ENCODE results near the gene WDR38. TPM values are rescaled to one million over a fixed set of nuclear protein-coding genes. Genes with fewer than 3 reads are reported as not detected.

WDR38 gene
- total RNA-seq, 1 experiment from 2014 or later = not detected

DNA sequence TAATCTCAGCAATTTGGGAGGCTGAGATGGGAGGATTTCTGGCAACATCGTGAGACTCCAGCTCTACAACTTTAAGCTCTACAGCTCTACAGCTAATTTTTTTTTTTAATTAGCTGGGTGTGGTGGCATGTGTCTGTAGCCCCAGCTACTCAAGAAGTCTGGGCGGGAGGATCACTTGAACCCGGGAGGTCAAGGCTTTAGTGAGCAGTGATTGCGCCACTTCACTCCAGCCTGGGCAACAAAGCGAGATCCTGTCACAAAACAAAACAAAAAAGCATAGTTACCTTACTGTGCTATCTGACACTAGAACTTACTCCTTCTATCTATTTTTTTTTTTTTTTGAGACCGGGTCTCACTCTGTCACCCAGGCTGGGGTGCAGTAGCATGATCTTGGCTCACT lies 6.3 kb upstream of the WDR38 start:
- no peak for DNase-seq
- ChIA-PET CTCF (interaction anchor here (0.7 kb wide), 1 partner anchor 19 kb away, joined by 4 read pairs; no protein-coding TSS in a partner anchor), POLR2A (no interaction called here)
- Histone ChIP-seq H3K36me3 (ENCODE audit: control insufficient read depth, insufficient read depth, low read length) (no peaks in the 10 kb centered on the region), H3K9me3 (no peaks in the 10 kb centered on the region), H3K27me3 (replicated peaks; ENCODE audit: control insufficient read depth, insufficient read depth, low read length) (no peaks in the 10 kb centered on the region), H3K4me3 (ENCODE audit: low read depth, low read length) (no peak overlapping the region), H3K4me1 (peaks cover under 1% of the 10 kb centered on the region; the same call in 1 of the 2 replicates)
- intact Hi-C loops (cut with micrococcal nuclease; ENCODE audit: unreplicated experiment) = no loop called here
- Mint-ChIP-seq H3K4me1 (ENCODE audit: low read depth, unreplicated experiment) (no peaks in the 10 kb centered on the region), H3K27ac (ENCODE audit: unreplicated experiment) (no peak overlapping the region), H3K9me3 (ENCODE audit: unreplicated experiment) (no peaks in the 10 kb centered on the region), H3K27me3 (ENCODE audit: insufficient read depth, unreplicated experiment) (no peaks in the 10 kb centered on the region), H3K4me3 (ENCODE audit: unreplicated experiment) (no peak overlapping the region), H3K36me3 (ENCODE audit: insufficient read depth, unreplicated experiment) (no peaks in the 10 kb centered on the region)
- TF ChIP-seq CTCF (IDR thresholded peaks at IDR 0.05; ENCODE audit: insufficient read depth in 1 of 2, low read depth in 1 of 2, low read length in 1 of 2, severe bottlenecking in 1 of 2, unreplicated experiment in 1 of 2) = no peak
- BruUV-seq (replicated peaks) = no TSS peak

- no peak overlapping the region for H3K27ac Mint-ChIP-seq (ENCODE audit: unreplicated experiment)
- Histone ChIP-seq H3K9me3 (no peaks in the 10 kb centered on the region), H3K4me1 (peaks cover 7% of the 10 kb centered on the region; the same call in 1 of the 2 replicates), H3K36me3 (ENCODE audit: control insufficient read depth, insufficient read depth, low read length) (no peaks in the 10 kb centered on the region), H3K4me3 (ENCODE audit: low read depth, low read length) (no peak overlapping the region), H3K27me3 (replicated peaks; ENCODE audit: control insufficient read depth, insufficient read depth, low read length) (no peaks in the 10 kb centered on the region)
- DNase-seq = no peak
- no peak overlapping the region for H3K4me3 Mint-ChIP-seq (ENCODE audit: unreplicated experiment)
- H3K9me3 Mint-ChIP-seq (ENCODE audit: unreplicated experiment) = no peaks in the 10 kb centered on the region
- CTCF ChIA-PET = interaction anchor here (11.7 kb wide), 1 partner anchor 76 kb away, joined by 325 read pairs; the partner anchor contains the start of genes NR6A1 and OLFML2A
- intact Hi-C loops (cut with micrococcal nuclease; ENCODE audit: unreplicated experiment) = no loop called here
- peaks cover 6% of the 10 kb centered on the region for H3K4me1 Mint-ChIP-seq (ENCODE audit: low read depth, unreplicated experiment)
- peaks cover 17% of the 10 kb centered on the region for H3K36me3 Mint-ChIP-seq (ENCODE audit: insufficient read depth, unreplicated experiment)
- TF ChIP-seq CTCF (IDR thresholded peaks at IDR 0.05; ENCODE audit: insufficient read depth in 1 of 2, low read depth in 1 of 2, low read length in 1 of 2, severe bottlenecking in 1 of 2, unreplicated experiment in 1 of 2) = no peak
- no TSS peak for BruUV-seq (replicated peaks)
- no peaks in the 10 kb centered on the region for H3K27me3 Mint-ChIP-seq (ENCODE audit: insufficient read depth, unreplicated experiment)
- POLR2A ChIA-PET = no interaction called here
Observed at GRCh38 chr9:124849801-124850200, 3.5 kb upstream of the WDR38 start.

GRCh38 chr9:124852121-124852828 lies 985 bp upstream of the WDR38 start:
- H3K9me3 Mint-ChIP-seq (ENCODE audit: unreplicated experiment) = no peaks in the 10 kb centered on the region
- H3K36me3 Mint-ChIP-seq (ENCODE audit: insufficient read depth, unreplicated experiment) = peaks cover 42% of the 10 kb centered on the region

More at GRCh38 chr9:124852121-124852828, 985 bp upstream of the WDR38 start:
- intact Hi-C loops (cut with micrococcal nuclease; ENCODE audit: unreplicated experiment) = loop anchor here (1.0 to 2.0 kb wide), 4 partner anchors 33 to 140 kb away; no protein-coding TSS in a partner anchor
- Histone ChIP-seq H3K27me3 (replicated peaks; ENCODE audit: control insufficient read depth, insufficient read depth, low read length) (no peaks in the 10 kb centered on the region), H3K9me3 (no peaks in the 10 kb centered on the region), H3K4me3 (ENCODE audit: low read depth, low read length) (peak overlapping the region; percentile 47; the same call in 1 of the 2 replicates), H3K4me1 (peaks cover 7% of the 10 kb centered on the region; the same call in 1 of the 2 replicates), H3K36me3 (ENCODE audit: control insufficient read depth, insufficient read depth, low read length) (no peaks in the 10 kb centered on the region; the same call in 1 of the 2 replicates)
- peak overlapping the region; percentile 76 for H3K27ac Mint-ChIP-seq (ENCODE audit: unreplicated experiment)
- no TSS peak for BruUV-seq (replicated peaks)
- ChIA-PET POLR2A (interaction anchor here (0.8 to 1.4 kb wide), 3 partner anchors 9 to 80 kb away, joined by 3 to 9 read pairs (median 3); partner anchors contain the start of genes ARPC5L and RPL35), CTCF (interaction anchor here (0.8 to 11.7 kb wide), 24 partner anchors 9 to 435 kb away, joined by 3 to 325 read pairs (median 6); partner anchors contain the start of genes ARPC5L, HSPA5, NR6A1 and OLFML2A)
- no peaks in the 10 kb centered on the region for H3K27me3 Mint-ChIP-seq (ENCODE audit: insufficient read depth, unreplicated experiment)
- peaks cover 6% of the 10 kb centered on the region for H3K4me1 Mint-ChIP-seq (ENCODE audit: low read depth, unreplicated experiment)
- TF ChIP-seq CTCF (IDR thresholded peaks at IDR 0.05; ENCODE audit: insufficient read depth in 1 of 2, low read depth in 1 of 2, low read length in 1 of 2, severe bottlenecking in 1 of 2, unreplicated experiment in 1 of 2) = no peak
- peak overlapping the region; percentile 75 for H3K4me3 Mint-ChIP-seq (ENCODE audit: unreplicated experiment)
- DNase-seq = no peak

All from Caco-2 (cell line).